NB4 (cell line): Measurements from ENCODE around the gene QRICH1.
A peak's percentile ranks its signal among the peaks of the same experiment; 100 is the strongest.

Experiments
- DNase-seq: peaks from one replicate; pipeline ENCODE4 v3.0.0; 2010; ENCODE audit warnings: low read depth
- H3K4me3 ChIP-seq: one replicate; pipeline ENCODE4 v1.5.1; 2011; ENCODE audit warnings: mild to moderate bottlenecking, low read depth, low read length, moderate library complexity
- CTCF ChIP-seq: IDR thresholded peaks from one replicate; pipeline ENCODE4 v1.5.1; 2012; ENCODE audit warnings: low read depth, low read length
- MAX ChIP-seq: IDR thresholded peaks from 2 replicates; pipeline ENCODE4 v1.6.1; 2011; ENCODE audit warnings: low read depth, low read length
- MYC ChIP-seq: IDR thresholded peaks from 2 replicates; pipeline ENCODE4 v1.6.1; 2011; ENCODE audit warnings: low read depth, low read length
- POLR2A ChIP-seq: IDR thresholded peaks from 2 replicates; pipeline ENCODE4 v1.6.1; 2011; ENCODE audit warnings: mild to moderate bottlenecking; ENCODE audit not compliant: insufficient read length; ENCODE audit errors: extremely low read depth

Gene QRICH1

GRCh38 chr3:49123687-49124086 is 29.8 kb upstream of the QRICH1 start:
- H3K4me3 ChIP-seq, result no peak overlapping the region
- no peak for TF ChIP-seq MAX
- no peak for TF ChIP-seq CTCF
- TF ChIP-seq MYC, result no peak
- TF ChIP-seq POLR2A, result no peak
- DNase-seq, result no peak

GRCh38 chr3:49122886-49123545 is 29.1 kb upstream of the QRICH1 start:
- no peak for DNase-seq
- no peak overlapping the region for H3K4me3 ChIP-seq
- TF ChIP-seq MAX (no peak), POLR2A (no peak), CTCF (no peak), MYC (no peak)

- DNase-seq, result peak; percentile 25
- TF ChIP-seq MAX, result 0 out of 2 replicates have a peak, but pooled peaks have one; percentile 15
- TF ChIP-seq CTCF, result no peak
Observed at GRCh38 chr3:49122451-49122850, 28.6 kb upstream of the QRICH1 start.

GRCh38 chr3:49122022-49122421 is 28.2 kb upstream of the QRICH1 start:
- DNase-seq, result no peak
- TF ChIP-seq MYC, result no peak
- no peak for TF ChIP-seq POLR2A
- no peak for TF ChIP-seq CTCF
- no peak for TF ChIP-seq MAX
- no peak overlapping the region for H3K4me3 ChIP-seq

More at GRCh38 chr3:49122451-49122850, 28.6 kb upstream of the QRICH1 start:
- no peak overlapping the region for H3K4me3 ChIP-seq

DNA sequence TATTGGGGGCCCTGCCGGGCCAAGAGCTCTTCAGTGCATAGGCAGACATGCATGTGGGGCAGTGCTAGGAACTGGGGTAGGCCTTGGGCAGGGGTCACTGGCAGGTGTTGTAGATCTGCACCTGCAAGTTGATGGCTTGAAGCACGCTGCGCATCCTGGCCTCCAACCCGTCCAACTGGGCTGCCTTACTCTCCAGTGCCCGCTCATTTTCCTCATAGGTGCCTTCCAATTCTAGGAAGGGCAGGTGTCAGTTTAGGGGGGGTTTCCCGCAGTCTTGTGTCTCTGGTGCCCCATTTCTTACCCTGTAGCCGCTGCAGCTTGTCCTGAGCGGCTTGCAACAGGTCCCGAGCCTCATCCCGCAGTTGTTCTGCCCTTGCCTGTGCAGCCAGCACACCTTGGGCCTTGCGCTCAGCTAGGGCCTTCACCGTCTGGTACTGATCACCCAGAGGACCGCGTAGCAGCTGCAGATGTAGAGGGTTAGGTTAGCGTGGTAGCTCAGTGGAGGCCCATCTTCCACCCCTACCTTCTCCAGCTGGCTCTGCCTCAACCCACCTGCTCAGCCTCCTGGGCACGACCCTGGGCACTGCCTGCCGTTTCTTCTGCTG is 27.4 kb upstream of the QRICH1 start:
- peak overlapping the region; percentile 93 for H3K4me3 ChIP-seq
- DNase-seq, result no peak
- TF ChIP-seq MYC (no peak), CTCF (no peak), MAX (no peak), POLR2A (no peak)
